Upper lobe of right lung (tissue), 1 donor: ENCODE results near the gene NRXN3. TPM values are rescaled to one million over a fixed set of nuclear protein-coding genes. Genes with fewer than 3 reads are reported as not detected.

ENCODE experiments used
- ATAC-seq: fragments of 200-7000 bp; cut with Tn5 transposase; one replicate; pipeline ENCODE4 v1.9.1; 2020; ENCODE audit warnings: mild to moderate bottlenecking, moderate library complexity
- DNase-seq: peaks from one replicate; pipeline ENCODE4 v3.0.0-alpha.2; 2020
- H3K27ac ChIP-seq: fragments of 200-600 bp; one replicate; pipeline ENCODE4 v1.8.0; 2022
- H3K27me3 ChIP-seq: fragments of 200-600 bp; one replicate; pipeline ENCODE4 v1.8.0; 2022; ENCODE audit warnings: mild to moderate bottlenecking
- H3K36me3 ChIP-seq: fragments of 200-600 bp; one replicate; pipeline ENCODE4 v1.8.0; 2022
- H3K4me1 ChIP-seq: fragments of 200-600 bp; one replicate; pipeline ENCODE4 v1.8.0; 2022
- H3K4me3 ChIP-seq: fragments of 200-600 bp; one replicate; pipeline ENCODE4 v1.8.0; 2022; ENCODE audit warnings: mild to moderate bottlenecking
- H3K9me3 ChIP-seq: fragments of 200-600 bp; one replicate; pipeline ENCODE4 v1.8.0; 2022
- CTCF ChIP-seq: fragments of 200-600 bp; IDR thresholded peaks from one replicate; pipeline ENCODE4 v1.8.0; 2022; ENCODE audit warnings: antibody characterized with exemption
- intact Hi-C: fragments of 100-400 bp; cut with DNase I; formaldehyde crosslinking; loops from one replicate; pipeline ENCODE4 v1.11.0; 2022
- total RNA-seq: library from RNA; stranded (reverse); fragmentation: NEBNext Ultra II Directional; extraction: Animal tissue kit (Norgen Biotek cat#: 25700); gene quantifications from one replicate; pipeline ENCODE4 v1.2.1, GENCODE V29; 2021
- donor health status: DM: no; HTN: yes; CAD: no; lungs with severe emphysema.

Gene NRXN3
- total RNA-seq, 1 donor from 2014 or later: 10.0 TPM

- intact Hi-C loops: no loop called here
- no peaks in the 10 kb centered on the region for H3K9me3 ChIP-seq
- TF ChIP-seq CTCF: no peak
- H3K4me3 ChIP-seq: no peak overlapping the region
- H3K36me3 ChIP-seq: no peaks in the 10 kb centered on the region
- no peak for ATAC-seq
- H3K4me1 ChIP-seq: no peaks in the 10 kb centered on the region
- DNase-seq: no peak
- no peak overlapping the region for H3K27ac ChIP-seq
- H3K27me3 ChIP-seq: no peaks in the 10 kb centered on the region
Measured at GRCh38 chr14:79448960-79449359, 1278.8 kb downstream of the NRXN3 start.

GRCh38 chr14:79451601-79452000 is 1281.4 kb downstream of the NRXN3 start:
- no peak for TF ChIP-seq CTCF

GRCh38 chr14:79453276-79453675 is 1283.1 kb downstream of the NRXN3 start:
- Histone ChIP-seq H3K27ac (no peak overlapping the region), H3K4me3 (no peak overlapping the region), H3K27me3 (no peaks in the 10 kb centered on the region), H3K36me3 (no peaks in the 10 kb centered on the region), H3K4me1 (no peaks in the 10 kb centered on the region), H3K9me3 (no peaks in the 10 kb centered on the region)
- DNase-seq (no peak), ATAC-seq (no peak)
- intact Hi-C loops: no loop called here
- TF ChIP-seq CTCF: no peak

More at GRCh38 chr14:79451601-79452000, 1281.4 kb downstream of the NRXN3 start:
- Histone ChIP-seq H3K27ac (no peak overlapping the region), H3K4me1 (no peaks in the 10 kb centered on the region), H3K27me3 (no peaks in the 10 kb centered on the region), H3K36me3 (no peaks in the 10 kb centered on the region), H3K4me3 (no peak overlapping the region), H3K9me3 (no peaks in the 10 kb centered on the region)
- intact Hi-C loops: no loop called here
- no peak for DNase-seq
- no peak for ATAC-seq

- H3K4me1 ChIP-seq: no peaks in the 10 kb centered on the region
- H3K4me3 ChIP-seq: no peak overlapping the region
- no peaks in the 10 kb centered on the region for H3K36me3 ChIP-seq
- intact Hi-C loops: no loop called here
- no peak for DNase-seq
- ATAC-seq: no peak
- no peaks in the 10 kb centered on the region for H3K27me3 ChIP-seq
- no peak for TF ChIP-seq CTCF
- H3K27ac ChIP-seq: no peak overlapping the region
- no peaks in the 10 kb centered on the region for H3K9me3 ChIP-seq
Measured at GRCh38 chr14:79464468-79464867, 1294.3 kb downstream of the NRXN3 start.

GRCh38 chr14:79465651-79466050 is 1295.5 kb downstream of the NRXN3 start:
- no peaks in the 10 kb centered on the region for H3K27me3 ChIP-seq
- H3K27ac ChIP-seq: no peak overlapping the region
- intact Hi-C loops: no loop called here
- H3K9me3 ChIP-seq: no peaks in the 10 kb centered on the region
- ATAC-seq (no peak), DNase-seq (no peak)
- H3K4me3 ChIP-seq: no peak overlapping the region
- TF ChIP-seq CTCF: no peak
- H3K4me1 ChIP-seq: no peaks in the 10 kb centered on the region
- H3K36me3 ChIP-seq: no peaks in the 10 kb centered on the region

GRCh38 chr14:79466938-79467527 is 1296.9 kb downstream of the NRXN3 start:
- Histone ChIP-seq H3K36me3 (no peaks in the 10 kb centered on the region), H3K4me1 (no peaks in the 10 kb centered on the region), H3K27ac (no peak overlapping the region), H3K9me3 (no peaks in the 10 kb centered on the region), H3K27me3 (no peaks in the 10 kb centered on the region), H3K4me3 (no peak overlapping the region)
- TF ChIP-seq CTCF: no peak
- peak; percentile 21 for ATAC-seq
- DNase-seq: no peak
- intact Hi-C loops: no loop called here
